ENCODE data around the gene OVCA2.

Gene OVCA2

GRCh38 chr17:2087597-2088211 is 45.9 kb downstream of the OVCA2 start:
- DNase-seq (ENCODE audit: low read depth), result peak; percentile 27

- no peak for DNase-seq (ENCODE audit: low read depth)
Measured at GRCh38 chr17:2089021-2089422, 47.2 kb downstream of the OVCA2 start.

- DNase-seq (ENCODE audit: low read depth), result no peak
Measured at GRCh38 chr17:2090210-2090641, 48.4 kb downstream of the OVCA2 start.

GRCh38 chr17:2090804-2091534 is 49.1 kb downstream of the OVCA2 start:
- DNase-seq (ENCODE audit: low read depth), result no peak

- no peak for DNase-seq (ENCODE audit: low read depth)
Measured at GRCh38 chr17:2092253-2092652, 50.4 kb downstream of the OVCA2 start.
